GM23338 (cell line): Measurements from ENCODE around the gene CMIP. TPM values are rescaled to one million over a fixed set of nuclear protein-coding genes. Genes with fewer than 3 reads are reported as not detected.

Experiments used
- ATAC-seq: fragments of 200-7000 bp; cut with Tn5 transposase; 3 replicates; pipeline ENCODE4 v1.9.1; 2020
- DNase-seq: peaks from one replicate; pipeline ENCODE4 v3.0.0-alpha.2; 2015; ENCODE audit warnings: low spot score
- H2AFZ ChIP-seq: fragments of 200-600 bp; sonication (generic); 2 replicates; pipeline ENCODE4 v1.8.0; 2016; ENCODE audit warnings: antibody characterized with exemption, mild to moderate bottlenecking, moderate library complexity
- H3F3A ChIP-seq: fragments of 200-600 bp; sonication (generic); replicated peaks from 2 replicates; pipeline ENCODE4 v1.8.0; 2017; ENCODE audit warnings: antibody characterized with exemption, mixed run types, low read depth
- H3K27ac ChIP-seq: fragments of 200-600 bp; sonication (generic); 2 replicates; pipeline ENCODE4 v1.6.1; 2016; ENCODE audit warnings: low read depth
- H3K27me3 ChIP-seq: fragments of 200-600 bp; sonication (generic); 2 replicates; pipeline ENCODE4 v1.8.0; 2016; ENCODE audit warnings: mild to moderate bottlenecking, mixed run types, moderate library complexity; ENCODE audit not compliant: insufficient read depth
- H3K36me3 ChIP-seq: fragments of 200-600 bp; sonication (generic); 2 replicates; pipeline ENCODE4 v1.8.0; 2016; ENCODE audit warnings: mild to moderate bottlenecking; ENCODE audit not compliant: insufficient read depth
- H3K4me1 ChIP-seq: fragments of 200-600 bp; sonication (generic); 2 replicates; pipeline ENCODE4 v1.8.0; 2016; ENCODE audit warnings: mild to moderate bottlenecking, moderate library complexity; ENCODE audit not compliant: insufficient read depth
- H3K4me2 ChIP-seq: fragments of 200-600 bp; sonication (generic); 2 replicates; pipeline ENCODE4 v1.7.1; 2017; ENCODE audit warnings: mixed run types
- H3K4me3 ChIP-seq: fragments of 200-600 bp; sonication (generic); 2 replicates; pipeline ENCODE4 v1.6.1; 2016; ENCODE audit warnings: mixed run types
- H3K79me2 ChIP-seq: fragments of 200-600 bp; sonication (generic); replicated peaks from 2 replicates; pipeline ENCODE4 v1.8.0; 2017; ENCODE audit warnings: mild to moderate bottlenecking; ENCODE audit not compliant: insufficient read depth
- H3K9me2 ChIP-seq: fragments of 200-600 bp; sonication (generic); 2 replicates; pipeline ENCODE4 v1.8.0; 2017; ENCODE audit not compliant: insufficient read depth
- H4K20me1 ChIP-seq: fragments of 200-600 bp; sonication (generic); replicated peaks from 2 replicates; pipeline ENCODE4 v1.8.0; 2017; ENCODE audit warnings: mild to moderate bottlenecking; ENCODE audit not compliant: insufficient read depth
- H3K27ac Mint-ChIP-seq: 2 replicates; pipeline ENCODE4 v1.8.0; 2020; ENCODE audit warnings: inconsistent platforms, mild to moderate bottlenecking, moderate library complexity, mixed read lengths
- H3K27me3 Mint-ChIP-seq: 3 replicates; pipeline ENCODE4 v1.8.0; 2022; ENCODE audit warnings: low read depth, mild to moderate bottlenecking, moderate library complexity, mixed read lengths, inconsistent platforms; ENCODE audit not compliant: insufficient read depth, poor library complexity
- H3K36me3 Mint-ChIP-seq: 3 replicates; pipeline ENCODE4 v1.8.0; 2021; ENCODE audit warnings: low read depth, mild to moderate bottlenecking, inconsistent platforms, moderate library complexity, mixed read lengths
- H3K4me1 Mint-ChIP-seq: 3 replicates; pipeline ENCODE4 v1.8.0; 2020; ENCODE audit warnings: mild to moderate bottlenecking, inconsistent platforms, mixed read lengths
- H3K4me3 Mint-ChIP-seq: 3 replicates; pipeline ENCODE4 v1.8.0; 2021; ENCODE audit warnings: moderate library complexity, mild to moderate bottlenecking, inconsistent platforms, mixed read lengths
- H3K9me3 Mint-ChIP-seq: 3 replicates; pipeline ENCODE4 v1.8.0; 2020; ENCODE audit warnings: moderate library complexity, mild to moderate bottlenecking, inconsistent platforms, mixed read lengths
- CREB1 ChIP-seq: fragments of 250-450 bp; sonication (Bioruptor Pico); IDR thresholded peaks from 2 replicates; pipeline ENCODE4 v1.5.0; 2020; ENCODE audit warnings: low read depth, mild to moderate bottlenecking, moderate library complexity
- JUNB ChIP-seq: IDR thresholded peaks from one replicate; pipeline ENCODE4 v1.6.1; 2016; ENCODE audit warnings: antibody characterized with exemption; ENCODE audit not compliant: unreplicated experiment
- NANOG ChIP-seq: IDR thresholded peaks from 2 replicates; pipeline ENCODE4 v1.6.1; 2016; ENCODE audit warnings: antibody characterized with exemption, borderline replicate concordance
- POLR2AphosphoS5 ChIP-seq: IDR thresholded peaks from 2 replicates; pipeline ENCODE4 v1.6.1; 2016; ENCODE audit warnings: antibody characterized with exemption, low read depth
- STAT1 ChIP-seq: IDR thresholded peaks from one replicate; pipeline ENCODE4 v1.6.1; 2016; ENCODE audit warnings: antibody characterized with exemption; ENCODE audit not compliant: unreplicated experiment
- ZNF331 ChIP-seq: fragments of 250-450 bp; sonication (Bioruptor Pico); IDR thresholded peaks from 2 replicates; pipeline ENCODE4 v1.5.0; 2020; ENCODE audit warnings: low read depth, mild to moderate bottlenecking, moderate library complexity
- polyA plus RNA-seq: library from polyadenylated mRNA; unstranded; fragments of >200 nt; fragmentation: Nextera tagmentation; extraction: Ambion mirVana; gene quantifications from 2 replicates; pipeline ENCODE4 v1.2.1, GENCODE V29; 2016
- total RNA-seq: library from RNA; depleted of rRNA; stranded (reverse); fragments of >200 nt; shearing (Covaris generic); gene quantifications from 2 replicates; pipeline ENCODE4 v1.2.3, GENCODE V29; 2014
- TF ChIP-seq, protein P1 (sequence below): fragments of 250-450 bp; sonication (Bioruptor Pico); IDR thresholded peaks from 2 replicates; pipeline ENCODE4 v1.5.0; 2020; ENCODE audit warnings: mild to moderate bottlenecking, moderate library complexity
- TF ChIP-seq, protein P2 (sequence below): IDR thresholded peaks from 2 replicates; pipeline ENCODE4 v1.6.1; 2016; ENCODE audit warnings: antibody characterized with exemption
- TF ChIP-seq, protein P3 (sequence below), 2 experiments: fragments of 200-600 bp in 1 of 2; sonication (generic) in 1 of 2; conservative IDR thresholded peaks; 2 replicates each; pipeline versions ENCODE4 v1.5.1 to v1.6.1; 2016 to 2017; ENCODE audit warnings: antibody characterized with exemption in 2 of 2, low read depth in 2 of 2, mild to moderate bottlenecking in 2 of 2, moderate library complexity in 1 of 2

The CMIP gene
- total and polyA plus RNA-seq, 2 experiments from 2014 or later: 9.5 to 62.3 TPM

DNA sequence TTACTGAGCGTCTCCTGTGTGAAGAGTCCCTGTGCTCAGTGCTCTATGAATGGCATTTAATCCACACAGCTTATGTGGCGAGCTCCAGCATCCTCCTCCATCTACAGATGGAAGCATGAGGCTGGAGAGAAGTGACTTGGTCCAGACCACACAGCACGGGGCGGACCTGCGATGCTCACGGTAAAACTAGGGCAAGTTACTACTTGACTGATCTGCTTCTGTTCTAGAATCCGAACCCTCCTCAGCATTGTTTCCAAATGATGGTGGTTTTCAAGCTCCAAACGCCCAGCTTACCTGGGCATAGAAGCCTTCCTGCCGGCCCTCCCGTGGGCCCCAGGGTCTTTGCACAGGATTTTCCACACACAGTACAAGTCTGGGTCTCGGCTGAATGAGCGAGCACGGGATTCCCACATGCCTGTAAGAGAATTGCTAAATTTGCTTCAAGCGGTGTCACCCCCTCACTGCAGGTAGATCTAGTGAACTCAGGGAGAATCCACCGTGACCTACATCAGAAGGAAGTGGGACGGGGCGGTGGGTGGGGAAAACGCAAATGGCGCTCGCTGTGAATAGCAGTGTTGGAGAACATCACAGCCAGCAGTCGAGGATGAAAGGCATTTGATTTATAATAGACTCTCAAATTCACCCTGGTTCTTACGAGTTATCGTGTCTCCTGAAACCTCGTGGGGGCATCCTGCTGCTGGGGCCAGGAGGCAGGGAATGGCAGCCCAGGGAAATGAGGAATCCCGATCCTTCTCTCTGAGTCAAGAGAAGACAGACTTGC, 101.1 kb downstream of the CMIP start (continued):
- TF ChIP-seq, protein P1, sequence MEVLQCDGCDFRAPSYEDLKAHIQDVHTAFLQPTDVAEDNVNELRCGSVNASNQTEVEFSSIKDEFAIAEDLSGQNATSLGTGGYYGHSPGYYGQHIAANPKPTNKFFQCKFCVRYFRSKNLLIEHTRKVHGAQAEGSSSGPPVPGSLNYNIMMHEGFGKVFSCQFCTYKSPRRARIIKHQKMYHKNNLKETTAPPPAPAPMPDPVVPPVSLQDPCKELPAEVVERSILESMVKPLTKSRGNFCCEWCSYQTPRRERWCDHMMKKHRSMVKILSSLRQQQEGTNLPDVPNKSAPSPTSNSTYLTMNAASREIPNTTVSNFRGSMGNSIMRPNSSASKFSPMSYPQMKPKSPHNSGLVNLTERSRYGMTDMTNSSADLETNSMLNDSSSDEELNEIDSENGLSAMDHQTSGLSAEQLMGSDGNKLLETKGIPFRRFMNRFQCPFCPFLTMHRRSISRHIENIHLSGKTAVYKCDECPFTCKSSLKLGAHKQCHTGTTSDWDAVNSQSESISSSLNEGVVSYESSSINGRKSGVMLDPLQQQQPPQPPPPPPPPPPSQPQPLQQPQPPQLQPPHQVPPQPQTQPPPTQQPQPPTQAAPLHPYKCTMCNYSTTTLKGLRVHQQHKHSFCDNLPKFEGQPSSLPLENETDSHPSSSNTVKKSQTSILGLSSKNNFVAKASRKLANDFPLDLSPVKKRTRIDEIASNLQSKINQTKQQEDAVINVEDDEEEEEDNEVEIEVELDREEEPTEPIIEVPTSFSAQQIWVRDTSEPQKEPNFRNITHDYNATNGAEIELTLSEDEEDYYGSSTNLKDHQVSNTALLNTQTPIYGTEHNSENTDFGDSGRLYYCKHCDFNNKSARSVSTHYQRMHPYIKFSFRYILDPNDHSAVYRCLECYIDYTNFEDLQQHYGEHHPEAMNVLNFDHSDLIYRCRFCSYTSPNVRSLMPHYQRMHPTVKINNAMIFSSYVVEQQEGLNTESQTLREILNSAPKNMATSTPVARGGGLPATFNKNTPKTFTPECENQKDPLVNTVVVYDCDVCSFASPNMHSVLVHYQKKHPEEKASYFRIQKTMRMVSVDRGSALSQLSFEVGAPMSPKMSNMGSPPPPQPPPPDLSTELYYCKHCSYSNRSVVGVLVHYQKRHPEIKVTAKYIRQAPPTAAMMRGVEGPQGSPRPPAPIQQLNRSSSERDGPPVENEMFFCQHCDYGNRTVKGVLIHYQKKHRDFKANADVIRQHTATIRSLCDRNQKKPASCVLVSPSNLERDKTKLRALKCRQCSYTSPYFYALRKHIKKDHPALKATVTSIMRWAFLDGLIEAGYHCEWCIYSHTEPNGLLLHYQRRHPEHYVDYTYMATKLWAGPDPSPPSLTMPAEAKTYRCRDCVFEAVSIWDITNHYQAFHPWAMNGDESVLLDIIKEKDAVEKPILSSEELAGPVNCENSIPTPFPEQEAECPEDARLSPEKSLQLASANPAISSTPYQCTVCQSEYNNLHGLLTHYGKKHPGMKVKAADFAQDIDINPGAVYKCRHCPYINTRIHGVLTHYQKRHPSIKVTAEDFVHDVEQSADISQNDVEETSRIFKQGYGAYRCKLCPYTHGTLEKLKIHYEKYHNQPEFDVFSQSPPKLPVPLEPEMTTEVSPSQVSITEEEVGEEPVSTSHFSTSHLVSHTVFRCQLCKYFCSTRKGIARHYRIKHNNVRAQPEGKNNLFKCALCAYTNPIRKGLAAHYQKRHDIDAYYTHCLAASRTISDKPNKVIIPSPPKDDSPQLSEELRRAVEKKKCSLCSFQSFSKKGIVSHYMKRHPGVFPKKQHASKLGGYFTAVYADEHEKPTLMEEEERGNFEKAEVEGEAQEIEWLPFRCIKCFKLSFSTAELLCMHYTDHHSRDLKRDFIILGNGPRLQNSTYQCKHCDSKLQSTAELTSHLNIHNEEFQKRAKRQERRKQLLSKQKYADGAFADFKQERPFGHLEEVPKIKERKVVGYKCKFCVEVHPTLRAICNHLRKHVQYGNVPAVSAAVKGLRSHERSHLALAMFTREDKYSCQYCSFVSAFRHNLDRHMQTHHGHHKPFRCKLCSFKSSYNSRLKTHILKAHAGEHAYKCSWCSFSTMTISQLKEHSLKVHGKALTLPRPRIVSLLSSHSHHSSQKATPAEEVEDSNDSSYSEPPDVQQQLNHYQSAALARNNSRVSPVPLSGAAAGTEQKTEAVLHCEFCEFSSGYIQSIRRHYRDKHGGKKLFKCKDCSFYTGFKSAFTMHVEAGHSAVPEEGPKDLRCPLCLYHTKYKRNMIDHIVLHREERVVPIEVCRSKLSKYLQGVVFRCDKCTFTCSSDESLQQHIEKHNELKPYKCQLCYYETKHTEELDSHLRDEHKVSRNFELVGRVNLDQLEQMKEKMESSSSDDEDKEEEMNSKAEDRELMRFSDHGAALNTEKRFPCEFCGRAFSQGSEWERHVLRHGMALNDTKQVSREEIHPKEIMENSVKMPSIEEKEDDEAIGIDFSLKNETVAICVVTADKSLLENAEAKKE: no peak
- TF ChIP-seq POLR2AphosphoS5 (no peak), NANOG (no peak), STAT1 (no peak), CREB1 (CRISPR knock-in tag) (no peak), JUNB (no peak), ZNF331 (CRISPR knock-in tag) (no peak)
- TF ChIP-seq, protein P2, sequence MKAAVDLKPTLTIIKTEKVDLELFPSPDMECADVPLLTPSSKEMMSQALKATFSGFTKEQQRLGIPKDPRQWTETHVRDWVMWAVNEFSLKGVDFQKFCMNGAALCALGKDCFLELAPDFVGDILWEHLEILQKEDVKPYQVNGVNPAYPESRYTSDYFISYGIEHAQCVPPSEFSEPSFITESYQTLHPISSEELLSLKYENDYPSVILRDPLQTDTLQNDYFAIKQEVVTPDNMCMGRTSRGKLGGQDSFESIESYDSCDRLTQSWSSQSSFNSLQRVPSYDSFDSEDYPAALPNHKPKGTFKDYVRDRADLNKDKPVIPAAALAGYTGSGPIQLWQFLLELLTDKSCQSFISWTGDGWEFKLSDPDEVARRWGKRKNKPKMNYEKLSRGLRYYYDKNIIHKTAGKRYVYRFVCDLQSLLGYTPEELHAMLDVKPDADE: no peak

DNA sequence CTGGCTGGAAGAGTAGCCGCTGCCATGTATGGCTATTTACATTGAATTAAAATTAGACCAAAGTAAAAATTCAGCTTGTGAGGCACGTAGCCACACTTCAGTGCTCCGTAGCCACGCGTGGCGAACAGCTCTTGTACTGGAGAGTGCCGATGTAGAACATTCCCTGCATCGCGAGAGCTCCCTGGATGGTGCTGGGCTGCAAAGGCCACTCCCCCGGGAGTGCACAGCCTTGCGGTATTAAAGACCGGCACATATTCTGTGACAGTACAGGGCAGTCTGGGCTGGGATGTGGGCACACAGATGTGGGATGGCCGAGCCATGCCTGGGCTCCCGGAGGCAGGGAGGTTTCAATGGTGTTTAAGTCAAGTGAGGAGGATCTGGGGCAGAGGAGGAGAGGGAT, 102.2 kb downstream of the CMIP start:
- Histone ChIP-seq H3K4me2 (no peak overlapping the region), H3K4me3 (no peak overlapping the region), H3K4me1 (peaks cover 12% of the 10 kb centered on the region), H2AFZ (no peak overlapping the region), H3F3A (0 out of 2 replicates have a peak, but pooled peaks cover 3% of the 10 kb centered on the region), H4K20me1 (peaks cover 60% of the 10 kb centered on the region), H3K27me3 (no peaks in the 10 kb centered on the region), H3K9me2 (no peaks in the 10 kb centered on the region), H3K79me2 (peaks cover 93% of the 10 kb centered on the region), H3K36me3 (no peaks in the 10 kb centered on the region), H3K27ac (no peak overlapping the region)
- ATAC-seq: no peak
- no peaks in the 10 kb centered on the region for H3K9me3 Mint-ChIP-seq
- H3K4me1 Mint-ChIP-seq: peaks cover 47% of the 10 kb centered on the region
- no peaks in the 10 kb centered on the region for H3K36me3 Mint-ChIP-seq
- H3K4me3 Mint-ChIP-seq: no peak overlapping the region
- H3K27me3 Mint-ChIP-seq: peaks cover 6% of the 10 kb centered on the region
- H3K27ac Mint-ChIP-seq: peak overlapping the region; percentile 17
- no peak for DNase-seq
- TF ChIP-seq, protein P3, sequence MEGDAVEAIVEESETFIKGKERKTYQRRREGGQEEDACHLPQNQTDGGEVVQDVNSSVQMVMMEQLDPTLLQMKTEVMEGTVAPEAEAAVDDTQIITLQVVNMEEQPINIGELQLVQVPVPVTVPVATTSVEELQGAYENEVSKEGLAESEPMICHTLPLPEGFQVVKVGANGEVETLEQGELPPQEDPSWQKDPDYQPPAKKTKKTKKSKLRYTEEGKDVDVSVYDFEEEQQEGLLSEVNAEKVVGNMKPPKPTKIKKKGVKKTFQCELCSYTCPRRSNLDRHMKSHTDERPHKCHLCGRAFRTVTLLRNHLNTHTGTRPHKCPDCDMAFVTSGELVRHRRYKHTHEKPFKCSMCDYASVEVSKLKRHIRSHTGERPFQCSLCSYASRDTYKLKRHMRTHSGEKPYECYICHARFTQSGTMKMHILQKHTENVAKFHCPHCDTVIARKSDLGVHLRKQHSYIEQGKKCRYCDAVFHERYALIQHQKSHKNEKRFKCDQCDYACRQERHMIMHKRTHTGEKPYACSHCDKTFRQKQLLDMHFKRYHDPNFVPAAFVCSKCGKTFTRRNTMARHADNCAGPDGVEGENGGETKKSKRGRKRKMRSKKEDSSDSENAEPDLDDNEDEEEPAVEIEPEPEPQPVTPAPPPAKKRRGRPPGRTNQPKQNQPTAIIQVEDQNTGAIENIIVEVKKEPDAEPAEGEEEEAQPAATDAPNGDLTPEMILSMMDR (conservative IDR thresholded peaks at IDR 0.05; ENCODE audit: low read depth in 2 of 2): no peak
